ENCODE measurements around the gene SYT13.

DNA sequence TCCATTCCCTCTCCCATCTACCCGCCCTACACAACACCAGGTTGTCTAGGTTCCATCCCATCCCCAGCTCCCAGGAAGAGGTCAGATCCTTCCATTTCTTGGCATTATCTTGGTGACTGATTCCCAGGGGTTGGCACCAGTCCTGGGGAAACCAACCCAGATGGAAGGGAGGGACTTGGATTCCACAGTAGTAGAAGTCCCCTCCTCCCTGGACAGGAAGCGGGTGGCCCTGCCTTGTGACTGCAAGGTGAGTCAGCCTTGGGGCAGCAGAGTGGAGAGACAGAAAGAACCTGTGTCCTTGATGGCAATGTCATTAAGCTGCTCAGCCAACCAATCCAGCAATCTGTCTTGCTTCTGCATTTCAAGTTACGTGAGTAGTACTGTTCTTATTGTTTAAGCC, 26.5 kb downstream of the SYT13 start:
- TF ChIP-seq, protein P1, sequence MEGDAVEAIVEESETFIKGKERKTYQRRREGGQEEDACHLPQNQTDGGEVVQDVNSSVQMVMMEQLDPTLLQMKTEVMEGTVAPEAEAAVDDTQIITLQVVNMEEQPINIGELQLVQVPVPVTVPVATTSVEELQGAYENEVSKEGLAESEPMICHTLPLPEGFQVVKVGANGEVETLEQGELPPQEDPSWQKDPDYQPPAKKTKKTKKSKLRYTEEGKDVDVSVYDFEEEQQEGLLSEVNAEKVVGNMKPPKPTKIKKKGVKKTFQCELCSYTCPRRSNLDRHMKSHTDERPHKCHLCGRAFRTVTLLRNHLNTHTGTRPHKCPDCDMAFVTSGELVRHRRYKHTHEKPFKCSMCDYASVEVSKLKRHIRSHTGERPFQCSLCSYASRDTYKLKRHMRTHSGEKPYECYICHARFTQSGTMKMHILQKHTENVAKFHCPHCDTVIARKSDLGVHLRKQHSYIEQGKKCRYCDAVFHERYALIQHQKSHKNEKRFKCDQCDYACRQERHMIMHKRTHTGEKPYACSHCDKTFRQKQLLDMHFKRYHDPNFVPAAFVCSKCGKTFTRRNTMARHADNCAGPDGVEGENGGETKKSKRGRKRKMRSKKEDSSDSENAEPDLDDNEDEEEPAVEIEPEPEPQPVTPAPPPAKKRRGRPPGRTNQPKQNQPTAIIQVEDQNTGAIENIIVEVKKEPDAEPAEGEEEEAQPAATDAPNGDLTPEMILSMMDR (IDR thresholded peaks at IDR 0.05), result no peak
- TF ChIP-seq POLR2A (IDR thresholded peaks at IDR 0.05), result no peak
- peak in 1 of 3 donors; percentile 53 for TF ChIP-seq POLR2AphosphoS5 (IDR thresholded peaks at IDR 0.05)
